ENCODE data around the gene TCP11.

TCP11 gene

GRCh38 chr6:35141007-35141655 lies at the start of gene TCP11:
TCP11 (minus strand) TSS chr6:35141339; CDS start chr6:35140870, 469 bp downstream.
- DNase-seq (ENCODE audit: low read depth), result peak; percentile 37

- no peak for DNase-seq (ENCODE audit: low read depth)
These were observed 49.2 kb upstream of the TCP11 start for GRCh38 chr6:35190306-35190705.

- no peak for DNase-seq (ENCODE audit: low read depth)
These were observed 47.7 kb upstream of the TCP11 start for GRCh38 chr6:35188886-35189285.

GRCh38 chr6:35186571-35186970 lies 45.4 kb upstream of the TCP11 start:
- DNase-seq (ENCODE audit: low read depth), result no peak

- DNase-seq (ENCODE audit: low read depth), result no peak
These were observed 44.8 kb upstream of the TCP11 start for GRCh38 chr6:35185971-35186370.

GRCh38 chr6:35185302-35185681 lies 44.2 kb upstream of the TCP11 start:
- no peak for DNase-seq (ENCODE audit: low read depth)

- DNase-seq (ENCODE audit: low read depth), result no peak
These were observed 43.6 kb upstream of the TCP11 start for GRCh38 chr6:35184580-35185301.

GRCh38 chr6:35183935-35184334 lies 42.8 kb upstream of the TCP11 start:
- DNase-seq (ENCODE audit: low read depth), result no peak

GRCh38 chr6:35183281-35183680 lies 42.1 kb upstream of the TCP11 start:
- no peak for DNase-seq (ENCODE audit: low read depth)

GRCh38 chr6:35181933-35182612 lies 40.9 kb upstream of the TCP11 start:
- DNase-seq (ENCODE audit: low read depth), result no peak

GRCh38 chr6:35181308-35181932 lies 40.3 kb upstream of the TCP11 start:
- no peak for DNase-seq (ENCODE audit: low read depth)

- no peak for DNase-seq (ENCODE audit: low read depth)
These were observed 38.9 kb upstream of the TCP11 start for GRCh38 chr6:35179901-35180535.

- no peak for DNase-seq (ENCODE audit: low read depth)
These were observed 38.0 kb upstream of the TCP11 start for GRCh38 chr6:35178932-35179832.

GRCh38 chr6:35178012-35178411 lies 36.9 kb upstream of the TCP11 start:
- DNase-seq (ENCODE audit: low read depth), result no peak

- DNase-seq (ENCODE audit: low read depth), result no peak
These were observed 36.5 kb upstream of the TCP11 start for GRCh38 chr6:35177596-35177995.

- DNase-seq (ENCODE audit: low read depth), result peak; percentile 3
These were observed 36.0 kb upstream of the TCP11 start for GRCh38 chr6:35177157-35177556.

GRCh38 chr6:35176301-35177024 lies 35.3 kb upstream of the TCP11 start:
- no peak for DNase-seq (ENCODE audit: low read depth)

GRCh38 chr6:35174501-35174900 lies 33.4 kb upstream of the TCP11 start:
- DNase-seq (ENCODE audit: low read depth), result no peak

GRCh38 chr6:35174088-35174434 lies 32.9 kb upstream of the TCP11 start:
- DNase-seq (ENCODE audit: low read depth), result no peak

- no peak for DNase-seq (ENCODE audit: low read depth)
These were observed 32.4 kb upstream of the TCP11 start for GRCh38 chr6:35173427-35174087.
